Choroid plexus epithelial cell (primary cell): Measurements from ENCODE around the gene GABARAP.

Experiments used
- DNase-seq: peaks from one replicate; pipeline ENCODE4 v3.0.0-alpha.2; 2010; ENCODE audit warnings: low read depth
- H3K4me3 ChIP-seq: 2 replicates; pipeline ENCODE4 v1.5.1; 2011; ENCODE audit warnings: low read depth, mild to moderate bottlenecking, control low read depth, low read length, moderate library complexity
- CTCF ChIP-seq: conservative IDR thresholded peaks from 2 replicates; pipeline ENCODE4 v1.5.1; 2011; ENCODE audit warnings: low read depth, mild to moderate bottlenecking, control low read depth, inconsistent platforms, low read length, moderate library complexity

Gene GABARAP

GRCh38 chr17:7208754-7209460 lies 33.3 kb downstream of the GABARAP start:
- no peak for DNase-seq
- H3K4me3 ChIP-seq = no peak overlapping the region
- TF ChIP-seq CTCF = no peak

- TF ChIP-seq CTCF = no peak
- no peak overlapping the region for H3K4me3 ChIP-seq
- DNase-seq = no peak
These were observed 34.1 kb downstream of the GABARAP start for GRCh38 chr17:7208027-7208571.

- TF ChIP-seq CTCF = no peak
- DNase-seq = no peak
- H3K4me3 ChIP-seq = no peak overlapping the region
These were observed 34.9 kb downstream of the GABARAP start for GRCh38 chr17:7207120-7208001.

GRCh38 chr17:7205561-7205960 lies 36.7 kb downstream of the GABARAP start:
- TF ChIP-seq CTCF = no peak
- peak overlapping the region; percentile 70 for H3K4me3 ChIP-seq
- DNase-seq = no peak

GRCh38 chr17:7204828-7205461 lies 37.3 kb downstream of the GABARAP start:
- no peak for TF ChIP-seq CTCF
- peak overlapping the region; percentile 70 for H3K4me3 ChIP-seq
- peak; percentile 93 for DNase-seq

GRCh38 chr17:7204336-7204735 lies 37.9 kb downstream of the GABARAP start:
- TF ChIP-seq CTCF = no peak
- DNase-seq = no peak
- H3K4me3 ChIP-seq = peak overlapping the region; percentile 70
